A549 treated with CORT108297 at 1 μM for 4 hours (cell line): Measurements from ENCODE around the gene C2orf78. TPM values are rescaled to one million over a fixed set of nuclear protein-coding genes. Genes with fewer than 3 reads are reported as not detected.

ENCODE experiments used
- total RNA-seq: library from RNA; stranded (reverse); fragments of 200-300 nt; extraction: Qiagen RNA extraction; gene quantifications from 5 replicates; pipeline ENCODE4 v1.2.3, GENCODE V29; 2022

The C2orf78 gene
- total RNA-seq = not detected in 5 replicates

GRCh38 chr2:73783883-73784282 is at the start of gene C2orf78:
C2orf78 (plus strand) TSS chr2:73784183; CDS start chr2:73784310, 127 bp downstream.

GRCh38 chr2:73736855-73737779 is 46.9 kb upstream of the C2orf78 start, which contains the start of gene TPRKB:
TPRKB (minus strand) TSS chr2:73737345; CDS start chr2:73734569, 2,776 bp downstream.

GRCh38 chr2:73779467-73780236 is 4.3 kb upstream of the C2orf78 start, which contains the start of gene DUSP11:
DUSP11 (minus strand) TSS chr2:73780103; CDS start chr2:73779974, 129 bp downstream.

GRCh38 chr2:73828818-73829570 is 45.0 kb downstream of the C2orf78 start, which contains the start of gene STAMBP:
STAMBP (plus strand) TSS chr2:73828961; CDS start chr2:73830857, 1,896 bp downstream.

Other genes with a start within 250 kb of the C2orf78 start
- not detected in 5 replicates for gene NAT8, start 141.8 kb upstream of the C2orf78 start, total RNA-seq
- gene TPRKB, start 46.8 kb upstream of the C2orf78 start, total RNA-seq = 69.5 to 109 TPM (median 84.0 TPM) in 5 replicates
- 38.6 to 48.2 TPM (median 38.8 TPM) in 5 replicates for gene DUSP11, start 4.1 kb upstream of the C2orf78 start, total RNA-seq
- 48.1 to 51.1 TPM (median 49.9 TPM) in 5 replicates for gene STAMBP, start 44.8 kb downstream of the C2orf78 start, total RNA-seq
- gene ACTG2, start 108.8 kb downstream of the C2orf78 start, total RNA-seq = 0.09 to 0.19 TPM (median 0.15 TPM) in 4 of 5 replicates, not detected in the other
- gene DGUOK, start 142.7 kb downstream of the C2orf78 start, total RNA-seq = 146 to 161 TPM (median 148 TPM) in 5 replicates
- 5.6 to 7.7 TPM (median 6.6 TPM) in 5 replicates for gene TET3, start 200.7 kb downstream of the C2orf78 start, total RNA-seq